ENCODE data around the gene FRMD4A.

FRMD4A gene

GRCh38 chr10:13681960-13682359 lies 648.8 kb downstream of the FRMD4A start:
- DNase-seq, result no peak

GRCh38 chr10:13681528-13681927 lies 649.2 kb downstream of the FRMD4A start:
- no peak for DNase-seq

- no peak for DNase-seq
These were observed 649.6 kb downstream of the FRMD4A start for GRCh38 chr10:13681095-13681494.

GRCh38 chr10:13678101-13678843 lies 652.5 kb downstream of the FRMD4A start:
- no peak for DNase-seq

- DNase-seq, result no peak
These were observed 655.8 kb downstream of the FRMD4A start for GRCh38 chr10:13674645-13675588.

- no peak for DNase-seq
These were observed 657.6 kb downstream of the FRMD4A start for GRCh38 chr10:13673156-13673555.

GRCh38 chr10:13672548-13672947 lies 658.2 kb downstream of the FRMD4A start:
- DNase-seq, result no peak

- no peak for DNase-seq
These were observed 658.8 kb downstream of the FRMD4A start for GRCh38 chr10:13671904-13672303.

GRCh38 chr10:13670311-13670710 lies 660.4 kb downstream of the FRMD4A start:
- no peak for DNase-seq

- DNase-seq, result no peak
These were observed 660.8 kb downstream of the FRMD4A start for GRCh38 chr10:13669901-13670300.

- DNase-seq, result no peak
These were observed 661.4 kb downstream of the FRMD4A start for GRCh38 chr10:13669182-13669855.

- no peak for DNase-seq
These were observed 662.6 kb downstream of the FRMD4A start for GRCh38 chr10:13668126-13668525.

GRCh38 chr10:13665516-13666262 lies 665.0 kb downstream of the FRMD4A start:
- no peak for DNase-seq

GRCh38 chr10:13661256-13661655 lies 669.5 kb downstream of the FRMD4A start:
- no peak for DNase-seq

- DNase-seq, result no peak
These were observed 670.2 kb downstream of the FRMD4A start for GRCh38 chr10:13660551-13660920.

- peak; percentile 57 for DNase-seq
These were observed 670.7 kb downstream of the FRMD4A start for GRCh38 chr10:13659887-13660550.

GRCh38 chr10:13658871-13659685 lies 671.6 kb downstream of the FRMD4A start:
- no peak for DNase-seq

- no peak for DNase-seq
These were observed 672.5 kb downstream of the FRMD4A start for GRCh38 chr10:13658264-13658663.

GRCh38 chr10:13657101-13657680 lies 673.5 kb downstream of the FRMD4A start:
- no peak for DNase-seq

GRCh38 chr10:13656337-13657100 lies 674.2 kb downstream of the FRMD4A start:
- DNase-seq, result no peak
